ENCODE measurements around the gene NEUROD2.

The NEUROD2 gene

DNA sequence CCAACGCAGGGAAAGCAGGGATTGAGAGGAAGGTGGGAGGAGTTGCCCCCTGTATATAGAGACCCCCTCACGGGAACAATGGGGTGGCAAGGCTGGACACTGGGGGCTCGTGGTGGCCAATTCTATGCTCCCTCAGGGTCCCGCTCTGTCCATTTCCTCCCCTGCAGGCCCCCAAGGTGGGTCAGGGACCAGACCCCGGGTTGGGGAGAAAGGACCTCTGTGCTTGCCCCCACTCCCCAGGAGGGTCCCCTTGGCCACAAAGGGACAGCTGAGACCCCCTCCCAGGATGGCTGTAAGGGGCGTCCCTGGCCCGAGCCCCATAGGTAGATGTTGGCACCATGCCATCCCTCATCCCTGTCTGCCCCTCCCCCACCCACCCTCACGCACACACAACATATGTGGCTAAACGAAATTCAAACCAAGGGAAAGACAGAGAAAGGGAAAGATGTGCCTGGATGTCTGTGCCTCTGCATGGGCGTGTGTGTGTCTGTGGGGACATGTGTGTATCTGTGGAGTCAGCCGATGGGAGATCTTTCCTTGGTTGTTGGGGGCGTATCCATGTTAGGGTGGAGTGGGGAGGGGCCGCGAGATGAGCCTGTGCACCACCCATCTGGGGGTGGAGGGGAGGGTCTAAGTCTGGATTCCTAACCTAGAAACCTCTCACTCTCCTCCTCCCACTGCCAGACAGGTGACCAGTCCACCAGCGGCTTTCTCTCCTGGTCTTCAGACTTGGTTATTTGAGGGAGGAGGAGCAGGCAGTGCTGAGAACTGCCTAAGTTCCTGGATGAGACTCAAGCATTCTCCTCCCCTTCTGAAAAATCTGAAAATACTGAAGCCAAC, 642 bp upstream of the NEUROD2 start:
- no peak overlapping the region for H3K4me3 ChIP-seq (ENCODE audit: low read depth, low read length)
- DNase-seq (ENCODE audit: low read depth): no peak
- TF ChIP-seq, protein P1, sequence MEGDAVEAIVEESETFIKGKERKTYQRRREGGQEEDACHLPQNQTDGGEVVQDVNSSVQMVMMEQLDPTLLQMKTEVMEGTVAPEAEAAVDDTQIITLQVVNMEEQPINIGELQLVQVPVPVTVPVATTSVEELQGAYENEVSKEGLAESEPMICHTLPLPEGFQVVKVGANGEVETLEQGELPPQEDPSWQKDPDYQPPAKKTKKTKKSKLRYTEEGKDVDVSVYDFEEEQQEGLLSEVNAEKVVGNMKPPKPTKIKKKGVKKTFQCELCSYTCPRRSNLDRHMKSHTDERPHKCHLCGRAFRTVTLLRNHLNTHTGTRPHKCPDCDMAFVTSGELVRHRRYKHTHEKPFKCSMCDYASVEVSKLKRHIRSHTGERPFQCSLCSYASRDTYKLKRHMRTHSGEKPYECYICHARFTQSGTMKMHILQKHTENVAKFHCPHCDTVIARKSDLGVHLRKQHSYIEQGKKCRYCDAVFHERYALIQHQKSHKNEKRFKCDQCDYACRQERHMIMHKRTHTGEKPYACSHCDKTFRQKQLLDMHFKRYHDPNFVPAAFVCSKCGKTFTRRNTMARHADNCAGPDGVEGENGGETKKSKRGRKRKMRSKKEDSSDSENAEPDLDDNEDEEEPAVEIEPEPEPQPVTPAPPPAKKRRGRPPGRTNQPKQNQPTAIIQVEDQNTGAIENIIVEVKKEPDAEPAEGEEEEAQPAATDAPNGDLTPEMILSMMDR (IDR thresholded peaks at IDR 0.05; ENCODE audit: low read depth, low read length, missing control alignments): no peak
- in situ Hi-C loops (cut with HindIII; ENCODE audit: low sequenced_read_pairs): no loop called here

DNA sequence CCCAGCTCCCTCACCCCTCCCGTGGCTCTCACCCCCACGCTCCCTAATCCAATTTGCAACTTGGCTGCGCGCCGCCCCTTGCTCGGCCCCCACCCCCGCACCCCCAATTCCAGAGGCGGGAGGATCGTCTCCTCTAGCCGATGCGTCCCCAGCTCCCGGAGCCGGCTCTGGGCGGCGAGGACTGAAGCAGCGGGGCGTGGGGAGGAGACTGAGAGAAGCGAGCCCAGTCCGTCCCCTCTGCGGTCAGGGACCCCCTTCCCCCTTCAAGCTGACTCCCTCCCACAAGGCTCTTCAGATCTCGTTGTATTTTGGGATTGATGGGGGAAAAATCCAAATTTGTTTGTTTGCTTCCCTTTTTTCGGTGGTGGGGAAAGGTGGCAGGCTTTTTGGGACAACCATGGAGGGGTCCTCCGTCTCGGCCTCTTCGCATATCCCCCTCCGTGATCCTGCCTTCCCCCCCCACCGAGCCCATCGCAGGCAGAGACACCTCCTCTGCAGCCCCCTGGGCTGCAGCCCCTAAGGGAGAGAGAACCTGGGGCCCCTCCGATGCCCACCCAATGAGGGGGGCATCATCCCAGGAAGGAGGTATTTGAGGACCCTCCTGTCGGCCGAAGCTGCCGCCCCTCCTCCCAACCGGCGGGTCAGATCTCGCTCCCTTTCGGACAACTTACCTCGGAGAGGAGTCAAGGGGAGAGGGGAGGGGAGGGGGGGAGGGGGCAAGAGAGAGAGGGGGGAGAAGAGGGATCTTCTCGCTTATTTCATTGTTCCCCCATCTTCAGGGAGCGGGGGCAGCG, 466 bp downstream of the NEUROD2 start:
- in situ Hi-C loops (cut with HindIII; ENCODE audit: low sequenced_read_pairs): no loop called here
- DNase-seq (ENCODE audit: low read depth): no peak
- H3K4me3 ChIP-seq (ENCODE audit: low read depth, low read length): no peak overlapping the region
- TF ChIP-seq, protein P1 (IDR thresholded peaks at IDR 0.05; ENCODE audit: low read depth, low read length, missing control alignments): no peak

DNA sequence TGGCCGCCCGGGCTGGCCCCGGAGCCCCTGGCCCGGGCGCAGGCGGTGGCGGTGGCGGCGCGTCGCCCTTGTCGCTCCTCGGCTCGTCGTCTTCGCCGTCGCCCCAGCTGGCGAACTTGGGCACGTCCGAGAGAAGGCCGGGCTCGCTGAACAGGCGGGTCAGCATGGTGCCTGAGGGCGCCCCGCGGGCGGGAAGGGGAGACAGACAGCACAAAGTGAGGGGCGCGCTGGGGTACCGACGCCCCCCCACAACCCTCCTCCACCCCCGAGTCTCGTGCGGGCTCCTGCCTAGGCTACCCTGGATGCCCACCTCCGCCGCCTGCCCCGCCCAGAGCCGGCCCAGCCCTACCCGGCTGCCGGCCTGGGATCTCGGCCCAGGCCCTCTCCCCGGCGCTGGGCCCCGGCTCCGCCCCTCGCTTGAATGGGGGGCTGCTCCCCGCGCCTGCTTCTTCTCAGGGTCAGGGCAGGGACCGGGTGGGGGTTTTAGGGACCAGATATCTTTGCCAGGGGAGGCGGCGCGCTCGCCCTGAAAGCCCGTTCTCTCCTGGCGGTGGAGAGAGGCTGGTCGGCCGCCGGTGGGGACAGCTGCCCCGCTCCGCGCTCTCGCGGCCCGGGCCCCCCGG, 1.2 kb downstream of the NEUROD2 start:
- DNase-seq (ENCODE audit: low read depth): no peak
- TF ChIP-seq, protein P1 (IDR thresholded peaks at IDR 0.05; ENCODE audit: low read depth, low read length, missing control alignments): no peak
- in situ Hi-C loops (cut with HindIII; ENCODE audit: low sequenced_read_pairs): no loop called here
- H3K4me3 ChIP-seq (ENCODE audit: low read depth, low read length): no peak overlapping the region

- H3K4me3 ChIP-seq (ENCODE audit: low read depth, low read length): no peak overlapping the region
- TF ChIP-seq, protein P1 (IDR thresholded peaks at IDR 0.05; ENCODE audit: low read depth, low read length, missing control alignments): no peak
- in situ Hi-C loops (cut with HindIII; ENCODE audit: low sequenced_read_pairs): no loop called here
- no peak for DNase-seq (ENCODE audit: low read depth)
These were observed 2.0 kb downstream of the NEUROD2 start for GRCh38 chr17:39605492-39606433.

- no peak for DNase-seq (ENCODE audit: low read depth)
- in situ Hi-C loops (cut with HindIII; ENCODE audit: low sequenced_read_pairs): no loop called here
- TF ChIP-seq, protein P1 (IDR thresholded peaks at IDR 0.05; ENCODE audit: low read depth, low read length, missing control alignments): no peak
- no peak overlapping the region for H3K4me3 ChIP-seq (ENCODE audit: low read depth, low read length)
These were observed 2.7 kb downstream of the NEUROD2 start for GRCh38 chr17:39604911-39605491.

All from astrocyte of the cerebellum (primary cell).